Endothelial cell (in vitro differentiated cells): Measurements from ENCODE around the gene PLXNA2. TPM values are rescaled to one million over a fixed set of nuclear protein-coding genes. Genes with fewer than 3 reads are reported as not detected.

ENCODE experiments used
- DNase-seq: peaks from one replicate; pipeline ENCODE4 v3.0.0; 2021; ENCODE audit warnings: low spot score
- H3K27ac Mint-ChIP-seq: one replicate; pipeline ENCODE4 v1.8.0; 2021; ENCODE audit warnings: mixed read lengths, inconsistent platforms; ENCODE audit not compliant: unreplicated experiment
- H3K27me3 Mint-ChIP-seq: one replicate; pipeline ENCODE4 v1.8.0; 2021; ENCODE audit warnings: mild to moderate bottlenecking, moderate library complexity, mixed read lengths, inconsistent platforms; ENCODE audit not compliant: unreplicated experiment
- H3K36me3 Mint-ChIP-seq: one replicate; pipeline ENCODE4 v1.8.0; 2021; ENCODE audit warnings: mild to moderate bottlenecking, low read depth, mixed read lengths, inconsistent platforms; ENCODE audit not compliant: unreplicated experiment
- H3K4me1 Mint-ChIP-seq: one replicate; pipeline ENCODE4 v1.8.0; 2021; ENCODE audit warnings: mild to moderate bottlenecking, mixed read lengths, inconsistent platforms; ENCODE audit not compliant: unreplicated experiment
- H3K4me3 Mint-ChIP-seq: one replicate; pipeline ENCODE4 v1.8.0; 2021; ENCODE audit warnings: mild to moderate bottlenecking, mixed read lengths, inconsistent platforms; ENCODE audit not compliant: unreplicated experiment
- H3K9me3 Mint-ChIP-seq: one replicate; pipeline ENCODE4 v1.8.0; 2021; ENCODE audit warnings: mixed read lengths, inconsistent platforms; ENCODE audit not compliant: unreplicated experiment
- CTCF ChIP-seq: fragments of 200-600 bp; sonication (generic); IDR thresholded peaks from one replicate; pipeline ENCODE4 v1.5.0; 2021; ENCODE audit warnings: antibody characterized with exemption; ENCODE audit not compliant: unreplicated experiment
- total RNA-seq: library from RNA; stranded (reverse); fragmentation: NEBNext Ultra II Directional; extraction: Animal tissue kit (Norgen Biotek cat#: 25700); gene quantifications from one replicate; pipeline ENCODE4 v1.2.1, GENCODE V29; 2021; ENCODE audit not compliant: unreplicated experiment

The PLXNA2 gene
- total RNA-seq, 1 donor from 2014 or later, result 25.6 TPM

GRCh38 chr1:208154679-208155642 lies 89.2 kb downstream of the PLXNA2 start:
- Mint-ChIP-seq H3K27ac (no peak overlapping the region), H3K9me3 (no peaks in the 10 kb centered on the region), H3K27me3 (peaks cover 4% of the 10 kb centered on the region), H3K36me3 (no peaks in the 10 kb centered on the region), H3K4me3 (no peak overlapping the region), H3K4me1 (peaks cover 32% of the 10 kb centered on the region)
- TF ChIP-seq CTCF, result no peak
- DNase-seq, result no peak

DNA sequence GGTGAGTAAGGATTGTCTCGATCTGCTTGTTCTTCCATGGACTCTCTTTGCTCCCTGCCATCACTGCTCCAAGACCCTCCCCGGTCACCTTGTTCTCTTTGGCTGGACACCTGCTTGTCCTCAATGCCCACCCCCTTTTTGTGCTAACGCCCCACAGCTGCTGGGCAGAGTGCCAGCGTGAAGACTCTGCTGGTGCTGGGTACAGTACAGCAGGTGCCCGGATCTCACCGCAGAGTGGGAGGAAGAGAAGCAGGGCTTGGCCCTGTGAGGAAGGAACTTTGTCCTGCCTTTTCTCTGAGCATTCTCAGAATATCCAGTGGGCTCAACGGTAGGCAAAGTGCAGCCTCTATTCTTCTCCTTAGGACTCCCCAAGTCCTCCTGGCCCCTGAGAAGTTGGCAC lies 90.1 kb downstream of the PLXNA2 start:
- H3K36me3 Mint-ChIP-seq, result no peaks in the 10 kb centered on the region

DNA sequence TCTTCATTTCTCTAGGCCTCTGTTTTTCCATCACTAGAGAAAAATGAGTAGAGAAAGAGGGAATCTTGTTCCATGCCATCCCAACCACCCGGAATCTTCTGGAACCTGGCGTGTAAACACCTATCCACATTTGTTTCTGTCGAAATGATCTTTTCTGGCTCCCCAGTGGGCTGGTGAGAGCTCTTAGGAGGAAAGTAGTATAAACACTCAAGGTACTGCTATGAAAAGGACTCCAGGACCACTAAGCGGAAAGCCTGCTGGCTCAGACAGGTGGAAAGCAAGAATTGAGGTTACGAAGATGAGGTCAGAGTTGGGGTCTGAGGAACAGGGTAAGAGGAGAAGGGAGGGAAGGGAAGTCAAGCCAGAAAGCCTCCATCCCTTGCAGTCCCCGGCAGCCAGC lies 90.8 kb downstream of the PLXNA2 start:
- H3K36me3 Mint-ChIP-seq, result no peaks in the 10 kb centered on the region
- H3K4me1 Mint-ChIP-seq, result peaks cover 16% of the 10 kb centered on the region
- no peaks in the 10 kb centered on the region for H3K9me3 Mint-ChIP-seq
- no peak for TF ChIP-seq CTCF
- no peak overlapping the region for H3K27ac Mint-ChIP-seq
- H3K4me3 Mint-ChIP-seq, result no peak overlapping the region
- peaks cover 3% of the 10 kb centered on the region for H3K27me3 Mint-ChIP-seq
- no peak for DNase-seq

More for the DNA sequence above, 90.1 kb downstream of the PLXNA2 start:
- no peak overlapping the region for H3K4me3 Mint-ChIP-seq
- peaks cover 4% of the 10 kb centered on the region for H3K27me3 Mint-ChIP-seq
- no peak for DNase-seq
- H3K27ac Mint-ChIP-seq, result no peak overlapping the region
- H3K4me1 Mint-ChIP-seq, result peaks cover 23% of the 10 kb centered on the region
- TF ChIP-seq CTCF, result no peak
- H3K9me3 Mint-ChIP-seq, result no peaks in the 10 kb centered on the region

DNA sequence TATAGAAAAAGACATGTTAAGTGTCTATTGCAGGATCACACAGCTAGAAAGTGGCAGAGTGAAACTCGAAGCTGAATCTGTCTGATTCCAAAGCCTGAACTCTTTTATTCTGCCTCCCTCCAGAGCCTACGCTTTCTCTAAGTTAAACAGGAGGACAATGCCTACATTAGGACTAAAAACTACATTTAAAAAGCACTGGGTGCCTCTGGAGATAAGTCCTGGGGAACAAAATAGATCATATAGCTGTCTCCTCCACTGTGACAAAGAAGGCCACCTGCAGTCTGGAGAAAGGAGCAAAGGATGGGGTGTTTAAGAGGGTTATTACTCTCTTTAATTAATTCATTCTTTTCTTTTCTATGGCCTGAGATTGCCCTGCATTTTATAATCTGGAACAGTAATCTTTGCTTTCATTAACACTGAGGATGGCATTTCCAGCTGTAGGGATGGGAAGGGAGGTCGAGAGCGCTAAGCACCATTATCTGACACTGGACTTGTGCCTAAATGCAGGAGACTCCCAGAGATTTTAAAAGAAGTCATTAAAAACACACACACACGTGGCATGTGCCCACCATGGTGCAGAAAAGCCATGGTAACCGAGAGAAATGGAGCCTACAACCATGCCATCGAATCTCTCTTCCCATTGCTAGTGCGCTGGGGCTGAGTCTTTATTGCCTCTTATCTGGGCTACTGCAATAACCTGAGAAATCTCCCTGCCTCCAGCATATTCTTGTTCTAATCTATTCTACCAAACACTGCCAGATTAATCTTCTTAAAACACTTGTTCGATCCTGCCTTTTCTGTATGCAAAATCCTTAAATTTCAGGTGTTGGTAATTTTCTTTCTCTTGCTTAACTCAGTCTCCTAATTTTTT lies 92.2 kb downstream of the PLXNA2 start:
- no peaks in the 10 kb centered on the region for H3K36me3 Mint-ChIP-seq
- no peak overlapping the region for H3K27ac Mint-ChIP-seq
- no peak for DNase-seq
- no peaks in the 10 kb centered on the region for H3K9me3 Mint-ChIP-seq
- TF ChIP-seq CTCF, result no peak
- H3K27me3 Mint-ChIP-seq, result no peaks in the 10 kb centered on the region
- no peak overlapping the region for H3K4me3 Mint-ChIP-seq
- H3K4me1 Mint-ChIP-seq, result peaks cover 10% of the 10 kb centered on the region
